Stimulated activated CD4-positive, alpha-beta T cell treated with anti-CD3 and anti-CD28 coated beads, Interleukin-2, amount 100 ng/mL, for 4 hours (primary cell): ENCODE data around the gene THRSP.

Experiments used
- DNase-seq: peaks from one replicate; pipeline ENCODE4 v3.0.0-alpha.2; 2020; ENCODE audit warnings: low read depth

The THRSP gene

GRCh38 chr11:78097666-78098385, 34.2 kb downstream of the THRSP start:
- DNase-seq, result no peak

GRCh38 chr11:78099666-78100065, 36.0 kb downstream of the THRSP start:
- DNase-seq, result no peak

GRCh38 chr11:78100261-78100660, 36.6 kb downstream of the THRSP start:
- no peak for DNase-seq

GRCh38 chr11:78100676-78101472, 37.2 kb downstream of the THRSP start:
- no peak for DNase-seq

DNA sequence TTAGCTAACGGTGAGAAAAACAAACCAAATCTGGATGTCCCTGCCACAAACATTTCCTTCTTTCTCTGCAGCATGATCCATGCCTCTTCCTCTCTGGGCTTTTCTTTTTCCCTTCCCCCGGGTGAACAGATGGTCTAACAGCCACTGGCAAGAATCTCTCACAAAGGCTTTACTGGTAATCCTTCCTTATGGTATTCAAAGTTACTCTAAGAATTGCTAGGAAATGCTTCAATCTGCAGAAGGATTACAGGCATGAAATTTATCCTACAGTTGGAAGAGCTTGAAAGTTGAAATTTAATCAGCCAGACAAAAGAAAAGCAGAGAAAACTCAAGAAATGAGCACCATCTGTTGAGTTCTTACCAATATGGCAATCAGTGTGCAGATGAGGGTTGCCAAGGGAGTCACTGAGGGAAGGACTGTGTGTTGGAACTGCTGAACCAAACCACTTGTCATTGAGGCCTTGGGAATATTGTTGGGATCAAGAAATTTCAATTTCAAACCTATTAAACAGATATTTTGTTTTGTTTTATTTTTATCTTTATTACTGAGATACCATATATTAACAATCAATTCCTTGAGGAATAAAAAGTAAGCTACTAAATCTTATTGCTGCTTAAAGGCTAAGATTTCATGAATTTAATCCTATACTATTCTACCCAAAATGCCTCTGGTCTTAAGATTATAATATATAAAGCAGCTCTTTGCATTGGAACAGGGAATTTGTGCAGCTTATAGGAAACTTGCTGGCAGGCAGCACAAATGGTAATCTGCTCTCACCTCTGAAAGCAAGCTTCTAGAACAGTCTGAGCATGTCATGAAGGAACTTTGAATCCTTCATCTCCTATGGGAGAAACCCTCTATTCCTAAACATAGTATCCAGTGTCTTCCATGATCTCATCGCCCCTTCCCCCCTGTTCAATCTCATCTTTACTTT, 45.7 kb downstream of the THRSP start:
- DNase-seq, result no peak

- DNase-seq, result no peak
Observed at GRCh38 chr11:78110351-78110750, 46.7 kb downstream of the THRSP start.

- no peak for DNase-seq
Observed at GRCh38 chr11:78110830-78111229, 47.2 kb downstream of the THRSP start.

- no peak for DNase-seq
Observed at GRCh38 chr11:78111298-78111697, 47.6 kb downstream of the THRSP start.

DNA sequence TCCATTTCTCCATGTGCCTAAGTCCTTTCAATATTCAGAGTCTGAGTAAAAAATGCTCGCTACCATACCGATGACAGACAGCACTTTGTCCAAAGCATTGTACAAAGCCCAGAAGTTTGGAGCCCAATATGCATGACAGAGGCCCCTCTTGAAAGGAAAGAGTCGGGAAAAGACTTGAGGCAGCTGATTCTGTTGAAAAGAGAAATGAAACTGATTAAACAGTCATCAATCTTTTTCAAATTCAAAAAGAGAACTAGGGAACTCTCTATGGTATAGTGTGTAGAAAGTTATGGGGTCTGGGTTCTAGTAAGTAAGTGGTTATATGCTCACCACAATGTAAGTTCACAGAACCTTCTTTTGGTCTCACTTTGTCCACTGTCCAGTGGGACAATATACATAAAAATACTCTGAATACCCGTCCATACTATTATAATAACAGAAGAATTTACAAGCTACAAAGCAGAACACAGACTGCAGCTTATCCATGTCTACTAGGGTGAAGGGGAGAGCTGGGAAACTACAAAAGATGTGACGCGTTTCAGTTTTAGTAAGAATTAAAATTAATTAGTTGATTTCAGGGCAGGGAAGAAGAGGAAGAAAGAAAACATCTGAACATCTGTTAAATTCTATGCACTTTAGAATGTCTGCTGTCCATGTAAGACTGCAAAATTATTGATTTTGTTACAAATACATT, 49.1 kb downstream of the THRSP start:
- DNase-seq, result no peak
